ENCODE data around the gene TRAF5. TPM values are rescaled to one million over a fixed set of nuclear protein-coding genes. Genes with fewer than 3 reads are reported as not detected.

The TRAF5 gene
- total and polyA plus RNA-seq, 2 of the 4 experiments (the other 2 are of a cell fraction), result 10.0 to 14.7 TPM

- Histone ChIP-seq H3K56ac (ENCODE audit: extremely low read depth, insufficient read depth, low read length) (no peak overlapping the region), H2BK120ac (ENCODE audit: low read depth, low read length) (no peak overlapping the region), H3K23ac (ENCODE audit: low read depth, low read length) (no peak overlapping the region), H2AFZ (replicated peaks; ENCODE audit: low read length, poor library complexity) (no peak overlapping the region), H3K36me3 (ENCODE audit: control insufficient read depth, insufficient read depth, low read length) (peaks cover 17% of the 10 kb centered on the region), H2BK15ac (ENCODE audit: low read depth, low read length) (no peak overlapping the region), H2BK5ac (ENCODE audit: low read depth, low read length, poor library complexity, severe bottlenecking) (no peak overlapping the region), H3K14ac (replicated peaks; ENCODE audit: low read depth, low read length) (peak overlapping the region; percentile 65; the same call in 1 of the 2 replicates), H3K4me2 (ENCODE audit: low read depth, low read length) (no peak overlapping the region), H3K4ac (ENCODE audit: low read depth, low read length) (no peak overlapping the region), H2AK5ac (ENCODE audit: low read depth, low read length) (no peak overlapping the region), H3K9ac (ENCODE audit: low read depth, low read length) (no peak overlapping the region), H4K91ac (ENCODE audit: insufficient read depth, low read depth, low read length) (no peak overlapping the region), H3K27me3 (ENCODE audit: control insufficient read depth, insufficient read depth, low read length) (no peaks in the 10 kb centered on the region), H3K27ac (ENCODE audit: insufficient read depth, low read length) (no peak overlapping the region), H3K18ac (ENCODE audit: low read depth, low read length) (no peak overlapping the region), H3K4me3 (ENCODE audit: insufficient read depth, low read depth, low read length) (no peak overlapping the region), H3K4me1 (ENCODE audit: control insufficient read depth, insufficient read depth, low read length) (no peaks in the 10 kb centered on the region), H2AK9ac (replicated peaks; ENCODE audit: low read depth, low read length, poor library complexity) (no peak overlapping the region), H4K5ac (ENCODE audit: low read depth, low read length) (no peak overlapping the region), H3K9me3 (ENCODE audit: control insufficient read depth, insufficient read depth, low read length) (no peaks in the 10 kb centered on the region), H3K79me1 (ENCODE audit: low read depth in 1 of 2, low read length in 2 of 2) (no peaks in the 10 kb centered on the region; a peak in 1 of 4 replicates), H4K8ac (ENCODE audit: low read depth in 2 of 2, low read length in 2 of 2) (no peak overlapping the region), H3K9me1 (ENCODE audit: insufficient read depth, low read length) (no peaks in the 10 kb centered on the region; the same call in 1 of the 2 replicates), H2BK20ac (ENCODE audit: low read depth, low read length) (no peak overlapping the region), H4K20me1 (ENCODE audit: insufficient read depth, low read length) (no peaks in the 10 kb centered on the region)
- DNase-seq (no peak), ATAC-seq (ENCODE audit: low read depth) (no peak)
- dilution Hi-C loops (cut with HindIII; ENCODE audit: low sequenced_read_pairs, unreplicated experiment), result no loop called here
- 80% methylated on average over 1 of the region's 4 CpGs; no CpG with 5 or more reads in 1 of the 2 experiments for WGBS, 2 experiments (ENCODE audit: extremely low coverage in 2 of 2, insufficient read length in 1 of 2)
- in situ Hi-C loops (cut with MboI; ENCODE audit: low sequenced_read_pairs), result no loop called here
- no TSS peak for BruUV-seq (replicated peaks)
- POLR2A ChIA-PET (ENCODE audit: unreplicated experiment), result no interaction called here
- CTCF ChIA-PET, result no interaction called here
- TF ChIP-seq, protein P1, sequence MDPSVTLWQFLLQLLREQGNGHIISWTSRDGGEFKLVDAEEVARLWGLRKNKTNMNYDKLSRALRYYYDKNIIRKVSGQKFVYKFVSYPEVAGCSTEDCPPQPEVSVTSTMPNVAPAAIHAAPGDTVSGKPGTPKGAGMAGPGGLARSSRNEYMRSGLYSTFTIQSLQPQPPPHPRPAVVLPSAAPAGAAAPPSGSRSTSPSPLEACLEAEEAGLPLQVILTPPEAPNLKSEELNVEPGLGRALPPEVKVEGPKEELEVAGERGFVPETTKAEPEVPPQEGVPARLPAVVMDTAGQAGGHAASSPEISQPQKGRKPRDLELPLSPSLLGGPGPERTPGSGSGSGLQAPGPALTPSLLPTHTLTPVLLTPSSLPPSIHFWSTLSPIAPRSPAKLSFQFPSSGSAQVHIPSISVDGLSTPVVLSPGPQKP (IDR thresholded peaks at IDR 0.05; ENCODE audit: borderline replicate concordance, low read depth, low read length), result no peak
- TF ChIP-seq MAZ (IDR thresholded peaks at IDR 0.05; ENCODE audit: borderline replicate concordance, low read depth, low read length), result no peak
- no peak for TF ChIP-seq MAFK (IDR thresholded peaks at IDR 0.05; ENCODE audit: low read depth, low read length)
- TF ChIP-seq POLR2A (IDR thresholded peaks at IDR 0.05; ENCODE audit: low read depth, low read length), result no peak
- TF ChIP-seq NFE2L2 (IDR thresholded peaks at IDR 0.05; ENCODE audit: low read depth, low read length), result no peak
- TF ChIP-seq RCOR1 (IDR thresholded peaks at IDR 0.05; ENCODE audit: insufficient replicate concordance, low read length), result no peak
- TF ChIP-seq RAD21 (IDR thresholded peaks at IDR 0.05; ENCODE audit: low read length), result no peak
- no peak for TF ChIP-seq FOS (IDR thresholded peaks at IDR 0.05; ENCODE audit: low read depth, low read length)
- no peak for TF ChIP-seq CHD1 (IDR thresholded peaks at IDR 0.05; ENCODE audit: low read depth, low read length)
- no peak for TF ChIP-seq CEBPB (IDR thresholded peaks at IDR 0.05; ENCODE audit: low read depth, low read length)
- TF ChIP-seq CTCF (conservative IDR thresholded peaks at IDR 0.05; ENCODE audit: low read depth, low read length), result no peak
- no peak for TF ChIP-seq RFX5 (IDR thresholded peaks at IDR 0.05; ENCODE audit: low read depth, low read length)
- no peak for TF ChIP-seq SMC3 (IDR thresholded peaks at IDR 0.05; ENCODE audit: low read depth, low read length)
- TF ChIP-seq BHLHE40 (IDR thresholded peaks at IDR 0.05; ENCODE audit: low read depth, low read length), result no peak
- no peak for TF ChIP-seq MXI1 (IDR thresholded peaks at IDR 0.05; ENCODE audit: borderline replicate concordance, low read depth, low read length)
- TF ChIP-seq USF2 (IDR thresholded peaks at IDR 0.05; ENCODE audit: low read depth, low read length), result no peak
- intact Hi-C loops (cut with micrococcal nuclease), result no loop called here
Measured at GRCh38 chr1:211376807-211377470, 50.3 kb downstream of the TRAF5 start.
